Mesenteric fat pad (tissue), 1 donor: ENCODE results near the gene BMP6. TPM values are rescaled to one million over a fixed set of nuclear protein-coding genes. Genes with fewer than 3 reads are reported as not detected.

Source experiments
- DNase-seq: peaks from one replicate; pipeline ENCODE4 v3.0.0-alpha.2; 2020; ENCODE audit warnings: low spot score
- total RNA-seq: library from RNA; stranded (reverse); fragmentation: NEBNext Ultra II Directional; extraction: Animal tissue kit (Norgen Biotek cat#: 25700); gene quantifications from one replicate; pipeline ENCODE4 v1.2.1, GENCODE V29; 2021
- donor health status: DM: yes; HTN: yes; CAD: no.

Gene BMP6
- total RNA-seq, 1 donor from 2014 or later: 12.7 TPM

- no peak for DNase-seq
Measured at GRCh38 chr6:7825986-7826385, 100.1 kb downstream of the BMP6 start.

DNA sequence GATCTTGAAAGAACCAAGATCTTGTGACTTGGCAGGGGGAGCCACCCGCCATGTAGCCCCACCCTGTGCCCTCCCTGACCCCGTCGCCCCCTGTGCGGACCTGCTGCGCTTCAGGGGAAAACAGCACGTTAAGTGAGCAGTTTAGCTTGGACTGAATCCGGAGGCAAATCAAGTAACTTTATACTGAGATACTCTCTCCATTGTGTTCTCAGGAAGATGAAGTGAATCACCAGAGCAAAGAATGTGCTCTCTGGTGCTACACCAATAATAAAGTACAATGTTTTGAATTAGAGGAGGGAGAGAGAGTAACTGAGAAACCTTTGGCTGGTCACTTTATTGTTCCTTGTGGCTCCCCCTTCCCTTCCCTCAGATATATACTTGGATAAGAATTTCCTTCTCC lies 101.2 kb downstream of the BMP6 start:
- no peak for DNase-seq

DNA sequence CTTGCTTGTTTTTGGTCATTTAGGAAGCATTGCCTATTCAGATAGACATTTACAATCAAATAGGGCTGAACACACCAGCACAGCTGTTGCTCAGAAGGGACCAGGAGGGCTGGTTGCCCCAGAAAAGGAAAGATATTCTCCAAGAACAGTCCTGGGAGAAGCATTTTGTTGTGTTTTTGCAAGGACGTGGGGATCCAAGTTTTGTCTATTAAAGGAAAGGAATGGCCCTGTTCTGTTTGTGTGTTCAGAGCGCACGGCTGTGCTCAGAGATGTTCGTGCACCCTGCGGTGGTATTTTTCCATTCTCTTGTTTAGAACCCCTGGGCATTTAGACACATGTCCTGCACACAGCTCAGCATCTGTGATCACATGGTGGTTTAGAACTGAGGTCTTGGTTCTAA lies 102.2 kb downstream of the BMP6 start:
- DNase-seq: no peak

DNA sequence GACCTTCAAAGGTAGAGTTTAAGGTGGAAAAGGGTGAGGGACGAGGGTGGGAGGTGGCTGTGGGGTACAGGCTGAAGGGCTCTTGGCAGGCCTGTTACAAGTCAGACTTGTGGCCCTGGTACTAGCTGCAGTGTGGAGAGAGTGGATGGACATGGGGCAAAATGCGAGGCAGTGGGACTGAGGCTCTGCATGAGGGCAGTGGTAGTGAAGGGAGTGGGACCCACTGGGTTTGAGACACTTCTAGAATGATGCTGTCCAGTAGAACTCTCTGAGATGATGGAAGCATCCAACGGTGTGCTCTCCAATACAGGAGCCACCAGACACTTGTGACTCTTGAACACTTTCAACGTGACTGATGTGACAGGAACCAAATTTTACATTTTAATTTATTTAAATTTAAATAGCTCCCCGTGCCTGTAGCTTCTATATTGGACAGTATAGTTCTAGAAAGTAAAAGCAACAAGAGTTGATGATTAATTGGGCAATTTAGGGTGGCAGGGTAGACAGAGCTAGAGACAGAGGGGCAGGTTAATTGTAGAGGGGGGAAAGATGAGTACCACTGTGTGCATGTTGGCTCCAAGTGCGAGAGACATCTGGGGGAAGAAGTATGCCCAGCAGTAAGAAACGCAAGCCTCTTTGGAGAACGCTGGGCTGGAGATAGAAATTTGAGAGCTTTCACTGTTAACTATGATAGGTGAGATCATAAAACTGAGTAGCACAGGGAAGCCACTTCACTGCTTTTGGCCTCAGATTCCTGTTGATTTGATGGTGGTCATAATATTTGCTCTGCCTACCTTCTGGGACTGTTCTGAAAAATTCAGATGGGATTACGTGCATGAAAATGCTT lies 107.2 kb downstream of the BMP6 start:
- DNase-seq: no peak

DNA sequence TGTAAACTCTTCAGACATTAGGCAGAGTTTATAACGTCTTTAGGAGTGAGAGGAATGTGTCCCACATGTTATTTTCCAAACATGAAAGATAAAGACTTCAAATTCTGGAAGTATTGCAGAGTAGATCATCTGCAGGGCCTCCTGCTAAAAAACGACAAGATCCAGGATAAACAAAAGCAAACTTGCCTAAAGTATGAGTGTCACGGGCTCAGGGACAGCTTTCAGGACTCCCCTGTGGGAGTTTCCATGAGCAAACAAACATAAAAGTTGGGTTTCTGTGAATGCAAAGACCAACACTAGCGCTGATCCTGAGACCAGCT lies 107.8 kb downstream of the BMP6 start:
- DNase-seq: no peak

DNA sequence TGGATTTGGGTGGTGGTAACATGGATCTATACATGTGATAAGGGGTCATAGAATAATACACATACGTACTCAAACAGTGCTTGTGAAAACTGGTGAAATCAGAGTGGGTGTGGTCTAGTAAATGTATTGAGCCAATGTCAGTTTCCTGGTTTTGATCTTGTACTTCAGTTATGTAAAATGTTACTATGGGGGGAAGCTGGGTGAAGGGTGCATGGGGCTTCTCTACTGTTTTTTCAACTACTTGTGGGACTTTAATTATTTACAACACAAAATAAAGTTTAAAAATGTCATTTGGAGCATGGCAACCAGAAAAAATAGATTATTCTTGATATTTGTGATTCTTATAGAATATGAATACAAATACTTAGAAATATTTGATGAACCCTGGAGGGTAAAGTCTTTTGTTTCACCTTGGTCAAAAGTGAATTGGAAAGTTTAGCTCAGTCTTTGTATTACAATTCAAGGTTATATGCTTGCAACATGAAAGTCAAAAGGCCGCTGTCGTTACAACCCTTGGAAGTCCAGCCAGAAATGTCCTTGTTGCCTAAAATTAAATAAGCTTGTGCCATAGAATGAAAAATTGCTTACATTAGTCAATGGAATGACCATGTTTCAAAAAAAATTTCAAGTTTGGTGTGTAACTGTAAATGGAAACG lies 110.6 kb downstream of the BMP6 start:
- no peak for DNase-seq

DNA sequence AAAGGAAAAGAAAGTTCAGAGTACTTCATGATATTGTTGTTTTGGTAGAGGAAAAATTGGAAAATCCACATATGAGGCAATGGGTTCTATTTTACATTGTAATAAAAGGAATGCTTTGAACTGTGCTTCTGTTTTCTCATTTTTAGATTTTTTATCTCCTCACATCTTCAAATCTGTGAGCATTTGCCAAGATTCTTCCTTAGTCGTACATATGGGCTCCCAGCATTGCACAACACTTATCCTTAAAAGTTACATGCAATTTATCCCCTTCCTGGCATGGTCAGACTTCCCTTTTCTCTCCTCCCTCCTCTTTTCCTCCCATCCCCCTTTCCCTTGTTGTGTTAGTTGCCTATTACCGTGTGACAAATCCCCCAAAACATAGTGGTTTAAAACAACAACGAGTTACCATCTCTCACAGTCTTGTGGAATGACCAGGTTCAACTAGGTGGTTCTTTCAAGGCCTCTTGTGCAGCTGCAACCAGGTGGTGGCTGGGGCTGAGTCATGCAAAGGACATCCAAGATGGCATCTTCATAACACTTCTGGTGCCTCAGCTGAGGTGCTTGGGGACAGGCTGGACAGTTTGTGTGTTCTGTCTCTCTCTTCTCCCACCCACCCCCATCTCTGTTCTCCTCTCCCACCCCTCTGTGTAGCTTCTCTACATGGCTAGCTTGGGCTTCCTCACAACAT lies 116.0 kb downstream of the BMP6 start:
- no peak for DNase-seq

GRCh38 chr6:7846966-7847818 lies 121.3 kb downstream of the BMP6 start:
- DNase-seq: no peak

DNA sequence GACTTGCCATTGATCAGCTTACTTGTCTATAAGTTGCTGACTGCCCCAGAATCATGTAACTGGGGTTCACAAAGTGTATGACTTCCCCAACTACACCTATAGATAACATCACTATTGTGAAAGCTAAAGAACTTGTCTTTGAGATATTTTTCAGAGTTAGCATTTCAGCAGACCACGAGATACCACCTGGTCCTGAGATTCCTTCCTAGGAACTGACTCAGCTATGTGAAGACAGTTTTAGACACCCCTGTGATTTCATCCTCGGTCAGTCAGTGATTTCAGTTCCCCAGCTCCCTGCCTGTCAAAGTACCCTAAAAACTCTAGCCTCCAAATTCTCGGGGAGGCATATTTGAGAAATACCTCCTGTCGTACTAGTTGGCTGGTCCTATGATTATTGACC lies 122.3 kb downstream of the BMP6 start:
- DNase-seq: no peak

- no peak for DNase-seq
Measured at GRCh38 chr6:7851780-7852179, 125.9 kb downstream of the BMP6 start.

DNA sequence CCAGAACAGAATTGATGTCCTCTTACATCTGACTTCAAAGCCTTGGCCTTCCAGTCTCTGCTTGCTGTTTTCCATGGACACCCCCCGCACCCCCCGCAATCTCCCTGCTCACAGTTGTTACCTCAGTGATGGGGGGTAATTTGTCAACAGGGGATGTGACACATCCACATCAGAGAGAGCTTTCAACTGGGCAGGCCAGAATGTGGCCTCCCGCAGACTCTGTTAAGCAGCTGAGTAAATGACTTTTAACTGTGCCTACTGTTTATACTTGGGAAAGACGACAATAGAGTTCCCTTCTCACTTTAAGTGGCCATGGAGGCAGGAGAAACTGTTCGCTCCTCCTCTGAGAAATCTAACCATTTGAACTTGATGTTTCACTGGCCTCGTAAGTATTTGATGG lies 133.7 kb downstream of the BMP6 start:
- no peak for DNase-seq

GRCh38 chr6:7865781-7866180 lies 139.9 kb downstream of the BMP6 start:
- DNase-seq: no peak

DNA sequence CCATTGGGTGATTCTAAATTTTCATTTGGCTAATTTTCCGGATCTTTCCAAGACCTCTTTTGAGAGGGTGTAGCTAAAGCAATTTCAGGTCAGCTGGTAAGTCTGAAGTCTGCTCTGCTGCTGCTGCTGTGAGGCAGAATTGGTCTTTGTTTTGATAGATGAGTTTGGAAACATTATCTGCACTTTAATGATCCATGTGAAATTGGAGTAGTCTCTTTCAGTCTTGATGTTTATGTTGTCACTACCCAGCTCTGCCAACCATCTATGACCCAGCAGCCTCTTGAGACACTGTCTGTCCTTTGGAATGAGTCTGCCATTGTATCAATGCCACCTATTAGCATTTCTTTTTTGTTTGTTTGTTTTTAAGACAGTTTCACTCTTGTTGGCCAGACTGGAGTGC lies 140.6 kb downstream of the BMP6 start:
- no peak for DNase-seq

GRCh38 chr6:7868926-7869325 lies 143.0 kb downstream of the BMP6 start:
- DNase-seq: no peak

- no peak for DNase-seq
Measured at GRCh38 chr6:7878401-7878964, 152.6 kb downstream of the BMP6 start.

GRCh38 chr6:7879043-7879442 lies 153.1 kb downstream of the BMP6 start:
- DNase-seq: no peak

GRCh38 chr6:7879579-7879978 lies 153.7 kb downstream of the BMP6 start:
- DNase-seq: no peak

GRCh38 chr6:7879980-7880717 lies 154.2 kb downstream of the BMP6 start:
- DNase-seq: no peak

GRCh38 chr6:7880718-7881107 lies 154.8 kb downstream of the BMP6 start:
- no peak for DNase-seq

GRCh38 chr6:7881765-7882500 lies 156.0 kb downstream of the BMP6 start:
- no peak for DNase-seq
